HG03460 (cell line): ENCODE data around the gene CATSPERE.
"Not testable (repeated sequence)": the region's sequence is repeated elsewhere in the genome, so short reads cannot be mapped to it uniquely, and the experiment has no call there.

Experiments used
- ATAC-seq: cut with Tn5 transposase; IDR thresholded peaks from one replicate; pipeline ENCODE4 v1.9.1; 2021; ENCODE audit not compliant: unreplicated experiment

Gene CATSPERE

GRCh38 chr1:244448279-244449036 is 12.6 kb upstream of the CATSPERE start:
- no peak for ATAC-seq

- no peak for ATAC-seq
Measured at GRCh38 chr1:244449936-244450508, 11.1 kb upstream of the CATSPERE start.

- peak; percentile 22 for ATAC-seq
Measured at GRCh38 chr1:244450597-244451538, 10.2 kb upstream of the CATSPERE start.

GRCh38 chr1:244451539-244451950 is 9.5 kb upstream of the CATSPERE start, which contains the start of gene ADSS2:
Gene ADSS2 (minus strand): TSS chr1:244451909. CDS start chr1:244451817, 92 bp downstream.
- no peak for ATAC-seq

GRCh38 chr1:244451951-244452795 is 8.9 kb upstream of the CATSPERE start:
- ATAC-seq: peak; percentile 92

GRCh38 chr1:244454412-244454811 is 6.7 kb upstream of the CATSPERE start:
- no peak for ATAC-seq

GRCh38 chr1:244456586-244456985 is 4.5 kb upstream of the CATSPERE start:
- ATAC-seq: no peak

- no peak for ATAC-seq
Measured at GRCh38 chr1:244458781-244459180, 2.3 kb upstream of the CATSPERE start.

GRCh38 chr1:244460197-244460596 is 876 bp upstream of the CATSPERE start:
- no peak for ATAC-seq

- no peak for ATAC-seq
Measured at GRCh38 chr1:244466724-244467123, 5.7 kb downstream of the CATSPERE start.

GRCh38 chr1:244473059-244473605 is 12.1 kb downstream of the CATSPERE start:
- no peak for ATAC-seq

- ATAC-seq: not testable (repeated sequence)
Measured at GRCh38 chr1:244484971-244485370, 23.9 kb downstream of the CATSPERE start.

- ATAC-seq: no peak
Measured at GRCh38 chr1:244494653-244495052, 33.6 kb downstream of the CATSPERE start.

- no peak for ATAC-seq
Measured at GRCh38 chr1:244496186-244496585, 35.1 kb downstream of the CATSPERE start.

- ATAC-seq: no peak
Measured at GRCh38 chr1:244497805-244498204, 36.7 kb downstream of the CATSPERE start.

- ATAC-seq: not testable (repeated sequence)
Measured at GRCh38 chr1:244499484-244499883, 38.4 kb downstream of the CATSPERE start.

GRCh38 chr1:244500515-244500914 is 39.4 kb downstream of the CATSPERE start:
- not testable (repeated sequence) for ATAC-seq

- ATAC-seq: no peak
Measured at GRCh38 chr1:244502630-244503029, 41.6 kb downstream of the CATSPERE start.

GRCh38 chr1:244513493-244513892 is 52.4 kb downstream of the CATSPERE start:
- no peak for ATAC-seq

- no peak for ATAC-seq
Measured at GRCh38 chr1:244515680-244516079, 54.6 kb downstream of the CATSPERE start.
